Measurements from ENCODE around the gene JRKL.

Gene JRKL

GRCh38 chr11:96389720-96390487 lies at the start of gene JRKL, which contains the start of gene CCDC82:
TSS of gene JRKL (plus strand) at chr11:96390013. CDS start at chr11:96390650, 637 bp downstream.
TSS of gene CCDC82 (minus strand) at chr11:96389912. CDS start at chr11:96384747, 5,165 bp downstream.
- DNase-seq (ENCODE audit: low spot score), result peak; percentile 98

GRCh38 chr11:96340555-96340885 lies 49.3 kb upstream of the JRKL start:
- DNase-seq (ENCODE audit: low spot score), result no peak

DNA sequence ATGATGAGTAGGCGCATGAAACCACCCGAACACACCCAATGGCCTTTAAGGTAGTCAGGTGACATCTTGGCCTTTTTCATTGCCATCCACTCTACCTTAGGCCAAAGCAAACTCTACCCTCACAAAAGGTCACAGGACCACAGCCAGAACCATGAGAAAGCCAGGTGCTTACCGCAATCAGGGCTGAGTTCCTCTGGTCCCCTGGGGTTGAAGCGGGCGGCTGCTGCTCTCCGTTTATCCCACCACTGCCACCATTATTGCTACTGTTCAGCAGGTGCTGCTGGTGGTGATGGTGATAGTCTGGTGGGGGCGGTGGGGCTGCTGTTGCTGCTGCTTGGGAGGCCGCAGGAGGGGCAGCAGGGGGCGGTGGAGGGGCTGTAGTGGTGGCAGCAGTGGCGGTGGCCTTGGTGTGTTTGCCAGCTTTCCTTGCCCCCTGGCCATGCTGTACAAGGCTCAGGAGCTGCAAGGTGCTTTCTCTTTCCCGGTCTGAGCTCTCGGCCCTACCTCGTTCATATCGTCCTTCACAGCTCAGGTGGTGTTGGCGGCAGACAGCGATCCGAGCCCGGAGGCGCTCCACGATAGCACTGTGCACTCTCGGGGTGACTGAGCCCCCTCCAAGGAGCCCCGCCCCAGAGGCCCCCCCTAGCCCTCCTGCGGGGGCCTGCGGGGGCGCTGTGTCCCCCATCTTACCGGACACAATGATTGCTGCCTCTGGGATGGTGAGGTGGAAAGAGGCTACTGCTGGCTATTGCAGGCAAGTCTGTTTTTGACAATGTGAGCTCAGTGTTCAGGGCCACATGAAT lies 48.4 kb upstream of the JRKL start:
- peak; percentile 69 for DNase-seq (ENCODE audit: low spot score)

DNA sequence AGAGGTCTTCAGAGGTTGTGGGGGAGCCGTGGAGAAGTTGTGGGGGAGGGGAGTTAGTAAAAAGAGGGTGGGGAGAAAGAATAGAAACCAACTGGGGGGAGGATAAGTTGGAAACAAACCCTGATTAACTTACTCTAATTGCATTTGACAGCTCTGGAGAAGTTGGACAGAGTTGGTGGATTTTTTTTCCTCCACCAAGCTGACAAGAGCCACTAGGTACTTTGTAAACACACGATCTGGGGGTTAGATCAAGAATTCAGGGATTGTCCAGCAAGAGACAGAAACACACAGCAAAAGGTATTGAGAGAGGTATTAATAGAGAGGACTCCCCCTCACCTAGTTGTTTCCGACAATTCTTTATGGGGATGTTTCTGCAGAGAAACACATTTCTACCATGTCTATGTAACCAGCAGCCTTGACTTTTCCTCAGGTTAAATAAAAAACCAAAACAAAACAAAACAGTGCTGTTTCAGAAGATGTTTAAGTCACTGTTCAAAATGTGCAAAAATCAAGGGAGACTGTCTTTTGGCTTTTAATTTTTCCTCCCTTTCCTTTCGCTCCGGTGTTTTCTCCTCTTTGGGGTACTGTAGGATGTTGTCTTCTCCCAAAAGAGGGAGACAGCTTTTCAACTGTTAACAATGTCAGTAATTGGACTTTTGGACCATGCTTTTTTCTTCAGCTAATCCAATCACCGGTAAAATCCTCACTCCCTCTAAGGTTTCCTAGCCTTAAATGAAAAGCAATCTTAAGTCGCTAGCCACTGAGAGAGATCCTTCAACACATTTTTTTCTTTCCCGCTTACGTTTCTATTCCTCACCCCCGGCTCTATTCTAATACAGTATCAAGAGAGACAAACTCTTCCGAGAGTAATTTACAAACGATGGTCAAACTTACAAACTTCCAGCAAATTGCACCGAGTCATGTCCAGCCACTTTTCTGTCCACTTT lies 47.5 kb upstream of the JRKL start:
- peak; percentile 10 for DNase-seq (ENCODE audit: low spot score)

- peak; percentile 95 for DNase-seq (ENCODE audit: low spot score)
These were observed 46.7 kb upstream of the JRKL start, which contains the start of gene MAML2 for GRCh38 chr11:96342961-96343711. TSS of gene MAML2 (minus strand) at chr11:96343195. CDS start at chr11:96341895, 1,300 bp downstream.

DNA sequence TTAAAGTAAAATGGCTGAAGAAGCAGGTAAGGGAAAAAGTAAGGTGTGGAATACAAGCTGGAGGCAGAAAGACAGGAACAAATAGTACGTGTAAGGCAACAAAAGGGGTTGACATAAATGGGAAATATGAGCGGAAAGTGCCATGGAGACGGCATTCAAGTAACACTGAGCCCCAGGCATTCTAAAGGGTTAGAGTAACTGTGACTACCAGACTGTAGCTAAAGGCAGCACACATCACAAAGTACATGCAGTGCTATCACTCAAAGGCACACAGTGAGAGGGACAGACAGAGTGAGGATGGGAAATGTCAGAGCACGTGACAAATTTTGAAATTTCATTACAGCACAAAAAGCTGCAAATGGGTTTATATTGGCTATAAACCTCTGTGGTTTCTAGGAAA lies 33.0 kb upstream of the JRKL start:
- DNase-seq (ENCODE audit: low spot score), result no peak

GRCh38 chr11:96357794-96358193 lies 32.0 kb upstream of the JRKL start:
- DNase-seq (ENCODE audit: low spot score), result peak; percentile 43

DNA sequence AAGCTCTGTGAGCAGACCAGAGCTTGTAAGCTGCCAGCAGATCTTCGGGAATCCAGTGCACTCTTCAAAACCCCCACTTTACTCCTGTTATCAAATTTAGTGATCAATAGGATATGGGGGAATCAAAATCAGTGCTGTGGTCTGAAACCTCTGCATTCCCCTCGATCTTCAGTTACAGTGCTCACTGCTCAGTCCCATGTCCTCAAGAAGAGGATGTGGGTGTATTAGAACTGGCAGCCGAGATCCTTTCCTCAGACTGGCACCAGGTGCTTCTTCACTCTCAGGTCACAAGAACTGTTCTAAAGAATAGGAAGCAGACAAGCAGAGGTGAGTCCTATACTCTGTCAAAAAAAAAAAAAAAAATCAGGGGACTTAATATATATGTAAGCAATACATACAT lies 31.5 kb upstream of the JRKL start:
- DNase-seq (ENCODE audit: low spot score), result no peak

DNA sequence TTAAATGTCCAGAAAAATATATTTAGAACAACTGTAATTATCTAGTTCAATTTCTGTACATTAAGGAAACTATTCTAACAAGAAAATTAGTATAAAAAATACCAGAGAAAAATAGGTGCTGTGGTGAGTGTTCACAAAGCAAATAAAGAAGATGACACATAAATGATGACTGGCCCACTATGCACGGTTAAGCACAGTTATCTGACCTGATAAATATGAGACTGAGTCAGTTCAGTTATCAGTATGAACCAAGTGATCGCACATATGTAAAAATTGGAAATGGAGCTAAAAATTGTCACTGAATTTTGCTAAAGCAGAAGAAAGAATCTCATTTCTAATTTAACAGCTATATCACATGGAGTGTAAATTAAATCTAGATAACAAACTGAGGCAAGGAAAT lies 28.0 kb upstream of the JRKL start:
- no peak for DNase-seq (ENCODE audit: low spot score)

DNA sequence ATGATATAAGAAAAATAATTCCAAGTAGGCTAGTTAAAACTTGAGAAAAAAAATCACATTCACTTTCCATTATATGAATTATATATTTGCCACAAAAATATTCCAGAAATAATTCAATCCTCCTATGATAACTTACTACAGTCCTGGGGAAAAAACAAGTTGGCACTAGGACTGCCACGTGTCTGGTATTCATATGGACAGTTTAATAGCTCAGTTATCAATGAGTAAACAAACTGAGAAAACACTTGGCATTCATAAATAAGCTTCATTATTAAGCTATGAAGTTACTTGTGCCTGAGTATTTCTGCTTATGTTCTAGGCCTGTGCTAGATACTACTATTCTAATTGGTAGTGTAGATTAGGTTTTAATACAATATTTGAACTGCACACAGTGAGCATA lies 24.3 kb upstream of the JRKL start:
- no peak for DNase-seq (ENCODE audit: low spot score)

DNA sequence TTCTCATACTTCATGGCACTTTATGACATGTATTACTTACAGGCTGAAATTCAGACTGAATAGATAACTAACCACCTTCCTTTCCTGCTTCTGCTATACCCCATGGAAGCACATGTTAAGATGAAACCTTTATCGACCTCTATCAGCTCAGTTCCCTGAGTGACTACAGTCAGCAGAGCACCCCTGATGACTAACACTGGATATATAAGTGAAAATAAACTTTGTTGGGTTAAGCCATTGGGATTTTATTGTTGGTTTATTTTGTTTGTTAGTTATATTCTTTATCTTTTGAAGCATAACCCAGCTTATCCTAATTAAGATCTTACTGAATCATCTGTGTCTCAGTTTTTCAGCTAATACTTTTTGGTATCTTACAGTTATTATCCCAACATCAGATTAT lies 23.8 kb upstream of the JRKL start:
- no peak for DNase-seq (ENCODE audit: low spot score)

DNA sequence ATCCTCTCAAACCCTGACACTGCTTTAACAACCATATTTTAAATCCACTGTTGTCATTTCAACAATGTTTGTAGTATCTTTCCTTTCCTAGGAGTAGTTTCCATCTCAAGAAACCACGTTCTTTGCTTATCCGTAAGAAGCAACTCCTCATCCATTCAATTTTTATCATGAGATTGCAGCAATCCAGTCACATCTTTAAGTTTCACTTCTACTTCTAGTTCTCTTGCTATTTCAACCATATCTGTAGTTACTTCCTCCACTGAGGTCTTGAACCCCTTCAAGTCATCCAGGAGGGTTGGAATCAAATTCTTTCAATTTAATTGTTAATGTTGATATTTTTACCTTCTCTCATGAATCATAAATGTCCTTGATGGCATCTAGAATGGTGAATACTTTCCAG lies 22.5 kb upstream of the JRKL start:
- DNase-seq (ENCODE audit: low spot score), result no peak

DNA sequence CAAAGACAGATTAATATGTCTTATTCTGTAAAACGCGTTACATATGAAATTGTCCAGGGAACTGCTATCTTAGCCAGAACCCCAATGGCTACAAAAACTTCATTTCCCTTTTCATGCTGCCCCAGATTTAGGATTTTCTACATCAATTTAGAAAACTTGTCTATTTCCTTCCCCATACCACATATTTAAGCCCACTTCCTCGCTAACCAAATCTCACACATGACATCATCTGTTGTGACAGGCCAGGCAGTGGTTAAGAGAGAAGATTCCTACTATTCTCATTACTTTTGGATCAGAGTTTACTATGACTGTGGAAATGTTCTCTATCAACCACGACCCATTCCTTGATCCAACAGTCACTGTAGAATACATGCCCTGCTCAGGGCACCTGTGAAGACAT lies 16.0 kb upstream of the JRKL start:
- no peak for DNase-seq (ENCODE audit: low spot score)

- DNase-seq (ENCODE audit: low spot score), result no peak
These were observed 13.0 kb upstream of the JRKL start for GRCh38 chr11:96376796-96377195.

DNA sequence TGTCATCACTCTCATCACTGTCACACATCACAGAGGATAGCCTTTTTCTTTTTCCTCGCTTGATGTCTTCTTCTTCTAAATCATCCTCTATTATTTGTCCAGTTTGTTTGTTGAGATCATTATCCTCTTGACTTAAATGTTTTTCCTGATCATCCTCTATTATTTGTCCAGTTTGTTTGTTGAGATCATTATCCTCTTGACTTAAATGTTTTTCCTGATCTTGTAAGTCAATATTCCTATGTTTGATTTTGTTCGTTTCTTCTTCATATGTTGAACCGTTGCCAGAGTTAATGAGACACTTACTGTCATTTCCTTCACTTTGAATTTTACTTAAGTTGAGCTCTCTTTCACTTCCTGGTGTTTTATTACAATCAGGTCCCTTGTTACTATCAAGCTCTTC lies 5.7 kb upstream of the JRKL start:
- no peak for DNase-seq (ENCODE audit: low spot score)

DNA sequence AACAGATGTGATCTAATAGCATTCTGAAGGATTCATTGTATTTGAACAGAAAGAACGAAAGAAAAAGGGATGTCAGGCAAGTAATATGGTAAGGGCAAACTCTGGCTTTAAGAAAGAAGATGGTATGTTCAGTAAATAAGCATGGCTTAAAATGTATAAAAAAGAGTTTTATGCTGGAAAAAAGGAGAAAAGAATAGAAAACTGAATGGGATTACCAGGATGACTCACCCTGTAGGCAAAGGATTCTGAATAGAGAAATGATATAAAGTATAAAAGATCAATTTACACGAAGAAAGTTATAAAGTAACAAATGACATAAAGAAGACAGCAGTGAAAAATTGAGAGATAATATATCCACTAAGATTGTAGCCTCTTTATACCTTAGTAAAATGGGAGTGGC lies 4.6 kb upstream of the JRKL start:
- no peak for DNase-seq (ENCODE audit: low spot score)

- DNase-seq (ENCODE audit: low spot score), result no peak
These were observed 708 bp upstream of the JRKL start for GRCh38 chr11:96388891-96389719.

DNA sequence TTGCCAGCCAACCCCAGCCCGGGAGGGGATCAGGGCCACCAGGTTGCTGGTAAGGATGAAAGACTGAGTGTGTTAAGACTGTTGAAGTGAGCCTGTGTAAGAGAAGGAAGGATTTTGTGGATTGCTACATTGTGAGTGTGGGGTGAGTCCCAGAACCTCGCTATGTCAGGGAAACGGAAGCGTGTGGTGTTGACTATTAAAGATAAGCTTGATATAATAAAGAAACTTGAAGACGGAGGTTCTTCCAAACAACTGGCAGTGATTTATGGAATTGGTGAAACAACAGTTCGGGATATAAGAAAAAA lies 627 bp downstream of the JRKL start:
- DNase-seq (ENCODE audit: low spot score), result no peak

GRCh38 chr11:96391698-96392307 lies 2.0 kb downstream of the JRKL start:
- DNase-seq (ENCODE audit: low spot score), result no peak

- DNase-seq (ENCODE audit: low spot score), result peak; percentile 43
These were observed 4.0 kb downstream of the JRKL start for GRCh38 chr11:96393753-96394348.
